Subcutaneous abdominal adipose tissue (tissue), 5 donors: ENCODE measurements around the gene NMBR.
"Not testable (repeated sequence)": the region's sequence is repeated elsewhere in the genome, so short reads cannot be mapped to it uniquely, and the experiment has no call there.

Source experiments
- H3K27ac ChIP-seq: one replicate; pipeline ENCODE4 v1.7.0; 2013; ENCODE audit warnings: low read depth, mild to moderate bottlenecking, inconsistent platforms, low read length, moderate library complexity
- H3K27me3 ChIP-seq, 5 donors: one replicate each; pipeline ENCODE4 v1.7.0; 2013; ENCODE audit warnings: low read length in 5 of 5, inconsistent platforms in 1 of 5; ENCODE audit not compliant: control insufficient read depth in 5 of 5, insufficient read depth in 4 of 5
- H3K36me3 ChIP-seq, 5 donors: one replicate each; pipeline ENCODE4 v1.7.0; 2013; ENCODE audit warnings: low read length in 5 of 5; ENCODE audit not compliant: control insufficient read depth in 5 of 5, insufficient read depth in 5 of 5
- H3K4me1 ChIP-seq, 5 donors: one replicate each; pipeline ENCODE4 v1.7.0; 2013; ENCODE audit warnings: low read length in 5 of 5, mild to moderate bottlenecking in 3 of 5, moderate library complexity in 1 of 5; ENCODE audit not compliant: control insufficient read depth in 5 of 5, insufficient read depth in 5 of 5
- H3K4me3 ChIP-seq, 5 donors: one replicate each; pipeline ENCODE4 v1.7.0; 2013; ENCODE audit warnings: low read length in 5 of 5, low read depth in 1 of 5
- H3K9ac ChIP-seq, 5 donors: one replicate each; pipeline ENCODE4 v1.7.0; 2013; ENCODE audit warnings: low read length in 5 of 5, mild to moderate bottlenecking in 4 of 5, moderate library complexity in 3 of 5
- H3K9me3 ChIP-seq, 5 donors: one replicate each; pipeline ENCODE4 v1.7.0; 2013; ENCODE audit warnings: low read length in 5 of 5; ENCODE audit not compliant: control insufficient read depth in 5 of 5
- donor health status: healthy.
- donor health status: healthy.
- donor health status: healthy.
- donor health status: healthy.
- donor health status: healthy.

Gene NMBR

DNA sequence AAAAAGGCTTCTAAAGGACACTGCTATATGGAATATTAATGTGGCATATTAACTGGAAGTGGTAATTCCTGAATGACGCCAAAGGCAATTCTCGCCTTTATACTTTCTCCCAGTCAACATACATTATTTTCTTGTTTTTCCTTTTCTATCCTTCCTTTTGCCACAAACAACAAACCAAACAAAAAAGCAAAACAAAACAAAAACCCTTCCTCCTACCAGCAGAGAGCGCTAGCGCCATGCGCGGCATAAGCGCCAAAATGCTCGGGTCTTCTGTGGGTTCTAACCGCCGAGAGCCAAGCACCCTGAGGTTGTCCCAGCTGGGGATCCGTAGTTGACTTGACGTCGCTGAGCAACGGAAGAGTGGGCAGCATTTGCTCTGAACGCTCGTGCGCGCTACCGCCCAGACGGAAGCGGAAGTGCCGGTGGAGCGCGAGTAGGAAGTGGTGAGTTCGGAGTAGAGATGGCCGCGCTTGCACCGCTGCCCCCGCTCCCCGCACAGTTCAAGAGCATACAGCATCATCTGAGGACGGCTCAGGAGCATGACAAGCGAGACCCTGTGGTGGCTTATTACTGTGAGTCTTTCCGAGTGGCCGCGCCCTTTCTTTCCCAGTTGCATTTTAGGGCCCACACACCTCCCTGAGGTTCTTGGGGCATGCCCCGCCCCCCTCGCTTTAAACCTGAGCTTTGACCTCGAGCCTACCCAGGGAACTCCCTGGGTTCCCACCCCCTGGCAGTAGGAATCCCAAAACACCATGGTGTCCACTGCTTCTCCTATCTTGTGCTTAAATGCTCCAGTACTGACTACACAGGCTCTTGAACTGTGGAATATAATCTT, at the start of gene NMBR, which contains the start of gene VTA1:
Gene NMBR (minus strand): TSS at position 295 of the 835 bp plus-strand sequence. CDS start 58,464 bp downstream, outside the sequence.
Gene VTA1 (plus strand): TSS at position 436 of the 835 bp plus-strand sequence. CDS start 25 bp downstream, at position 461.
- H3K4me3 ChIP-seq: peak within 1 kb of the TSS; percentile 98 to 100 (median 100)
- H3K9me3 ChIP-seq: no peaks in the 10 kb centered on the region
- peaks cover 0 to 4% (median 0%) of the 10 kb centered on the region in 5 donors for H3K36me3 ChIP-seq
- no peaks in the 10 kb centered on the region for H3K27me3 ChIP-seq
- H3K27ac ChIP-seq: peak within 1 kb of the TSS; percentile 71
- peak within 1 kb of the TSS; percentile 87 to 91 (median 87) for H3K9ac ChIP-seq
- peaks cover 0 to 33% (median 27%) of the 10 kb centered on the region in 5 donors for H3K4me1 ChIP-seq

DNA sequence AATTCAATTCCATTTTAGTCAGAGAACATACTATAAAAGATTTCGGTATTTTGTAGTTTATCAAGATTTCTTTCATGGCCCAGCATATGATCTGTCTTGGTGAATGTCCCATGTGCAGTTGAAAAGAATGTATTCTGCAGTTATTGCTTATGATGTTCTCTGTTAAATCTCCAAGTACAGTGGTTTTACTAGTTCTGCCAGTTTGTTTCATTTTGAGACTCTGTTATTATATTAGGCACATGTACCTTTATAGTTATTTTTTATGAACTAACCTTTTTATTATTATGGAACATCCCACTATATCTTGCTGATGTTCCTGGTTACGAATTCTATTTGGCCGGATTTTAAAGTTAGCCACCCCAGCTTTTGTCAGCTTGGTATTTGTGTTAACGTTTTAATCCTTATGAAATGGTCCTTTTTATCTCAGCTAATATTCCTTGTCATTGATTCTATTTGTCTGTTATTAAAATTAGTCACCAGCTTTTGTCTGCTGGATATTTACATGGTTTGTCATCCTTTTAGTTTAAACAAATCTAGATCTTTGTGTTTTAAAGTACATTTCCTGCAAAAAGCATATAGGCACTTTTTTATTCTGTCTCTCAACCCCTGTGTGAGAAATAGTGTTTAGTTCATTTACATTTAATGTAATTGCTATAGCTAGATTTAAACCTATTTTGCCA, 49.1 kb upstream of the NMBR start:
- H3K27me3 ChIP-seq: no peaks in the 10 kb centered on the region
- H3K36me3 ChIP-seq: peaks cover 10 to 19% (median 12%) of the 10 kb centered on the region in 5 donors
- H3K9ac ChIP-seq: no peak overlapping the region
- H3K9me3 ChIP-seq: no peaks in the 10 kb centered on the region
- H3K27ac ChIP-seq: no peak overlapping the region
- H3K4me3 ChIP-seq: no peak overlapping the region
- H3K4me1 ChIP-seq: peaks cover 0 to 9% (median 0%) of the 10 kb centered on the region in 5 donors

DNA sequence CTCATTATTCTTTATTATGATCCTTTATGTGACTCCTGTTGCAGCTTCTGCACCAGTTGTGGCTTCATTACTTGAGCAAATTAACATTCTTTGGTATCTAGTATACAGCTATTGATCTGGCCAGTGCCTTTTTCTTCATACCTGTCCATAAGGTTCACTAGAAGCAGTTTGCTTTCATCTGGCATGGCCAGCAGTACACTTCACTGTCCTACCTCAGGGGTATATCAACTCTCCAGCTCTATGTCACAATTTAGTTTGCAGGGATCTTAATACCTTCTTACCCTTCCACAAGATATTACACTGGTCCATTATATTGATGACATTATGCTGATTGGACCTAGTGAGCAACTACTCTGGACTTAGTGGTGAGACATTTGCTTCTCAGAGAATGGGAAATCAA, 46.7 kb upstream of the NMBR start:
- Histone ChIP-seq H3K27ac (no peak overlapping the region), H3K9me3 (no peaks in the 10 kb centered on the region), H3K36me3 (peaks cover 3 to 20% (median 11%) of the 10 kb centered on the region in 5 donors), H3K27me3 (no peaks in the 10 kb centered on the region), H3K9ac (no peak overlapping the region), H3K4me3 (no peak overlapping the region), H3K4me1 (no peaks in the 10 kb centered on the region)

DNA sequence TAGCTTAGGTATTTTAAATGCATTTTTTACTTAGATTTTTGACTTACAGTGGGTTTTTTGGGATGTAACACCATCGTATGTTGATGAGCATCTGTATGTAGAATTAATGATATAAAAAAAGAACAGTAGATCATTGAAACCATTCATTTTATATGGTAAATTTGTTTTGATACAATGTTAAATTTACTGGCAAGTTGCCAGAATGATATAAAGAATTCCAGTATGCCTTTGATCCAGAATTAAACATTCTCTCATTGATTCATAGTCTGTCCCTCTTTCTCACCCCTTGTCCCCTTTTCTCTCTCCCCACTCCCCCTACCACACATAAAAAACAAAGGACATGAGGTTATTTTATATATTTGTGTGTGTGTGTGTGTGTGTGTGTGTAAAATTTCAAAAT, 45.4 kb upstream of the NMBR start:
- Histone ChIP-seq H3K9me3 (no peaks in the 10 kb centered on the region), H3K4me1 (no peaks in the 10 kb centered on the region), H3K27me3 (no peaks in the 10 kb centered on the region), H3K4me3 (no peak overlapping the region), H3K27ac (no peak overlapping the region), H3K9ac (no peak overlapping the region), H3K36me3 (peaks cover 0 to 16% (median 9%) of the 10 kb centered on the region in 5 donors)

DNA sequence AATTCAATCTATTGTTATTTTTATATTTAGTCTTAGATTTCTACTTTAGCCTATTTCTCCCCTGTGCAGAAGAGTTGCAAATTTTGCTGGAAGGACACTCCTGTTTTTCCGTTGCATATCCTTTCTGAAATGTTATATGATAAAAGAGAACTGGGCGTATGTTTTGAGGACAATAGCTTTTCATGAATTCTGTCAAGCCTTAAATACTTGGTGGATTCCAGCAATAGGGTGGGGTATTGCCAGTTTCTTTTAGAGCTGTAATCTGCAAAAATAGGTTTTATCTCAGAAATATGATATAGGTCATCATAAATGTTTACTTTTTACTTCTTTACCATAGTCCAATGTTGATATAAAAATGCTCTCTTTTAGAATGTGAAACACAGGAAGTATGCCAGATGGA, 42.1 kb upstream of the NMBR start:
- Histone ChIP-seq H3K36me3 (peaks cover 0 to 16% (median 9%) of the 10 kb centered on the region in 5 donors), H3K4me1 (no peaks in the 10 kb centered on the region), H3K9ac (no peak overlapping the region), H3K27ac (no peak overlapping the region), H3K9me3 (no peaks in the 10 kb centered on the region), H3K27me3 (no peaks in the 10 kb centered on the region), H3K4me3 (no peak overlapping the region)

DNA sequence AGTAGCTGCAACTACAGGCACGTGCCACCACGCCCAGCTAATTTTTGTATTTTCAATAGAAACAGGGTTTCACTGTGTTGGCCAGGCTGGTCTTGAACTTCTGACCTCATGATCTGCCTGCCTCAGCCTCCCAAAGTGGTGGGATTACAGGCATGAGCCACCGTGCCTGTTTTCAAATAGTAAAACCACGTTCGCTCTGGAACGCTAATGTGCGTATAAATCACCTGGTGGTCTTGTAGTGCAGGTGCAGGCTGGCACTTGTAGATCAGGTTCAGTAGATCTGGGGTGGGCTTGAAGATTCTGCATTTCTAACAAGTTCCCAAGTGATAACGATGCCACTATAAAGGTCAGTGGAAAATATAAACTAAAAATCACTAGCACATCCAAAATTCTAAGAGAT, 41.4 kb upstream of the NMBR start:
- H3K9me3 ChIP-seq, H3K4me3 ChIP-seq, H3K9ac ChIP-seq, H3K27me3 ChIP-seq, H3K4me1 ChIP-seq, H3K27ac ChIP-seq: not testable (repeated sequence)
- H3K36me3 ChIP-seq: peaks cover 0 to 12% (median 6%) of the 10 kb centered on the region in 5 donors

DNA sequence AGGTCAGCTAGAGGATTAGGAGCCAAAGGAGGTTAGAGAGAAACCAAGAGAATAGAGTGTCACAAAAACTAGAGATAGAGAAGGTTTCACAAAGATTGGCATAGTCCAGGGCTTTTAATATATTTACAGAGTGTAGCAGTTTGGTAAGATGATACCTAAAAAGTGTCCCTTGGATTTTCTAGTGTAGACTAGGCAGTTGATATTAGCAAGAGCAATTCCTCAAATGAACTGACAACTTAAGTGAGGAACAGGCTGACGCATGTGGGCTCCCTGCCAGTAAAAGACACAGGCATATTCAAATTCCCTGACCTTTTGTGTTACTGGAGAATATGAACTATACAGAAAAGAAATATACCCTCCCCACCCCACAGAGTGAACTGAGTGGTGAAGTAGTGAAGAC, 40.3 kb upstream of the NMBR start:
- Histone ChIP-seq H3K27ac (no peak overlapping the region), H3K4me3 (no peak overlapping the region), H3K27me3 (no peaks in the 10 kb centered on the region), H3K36me3 (peaks cover 0 to 17% (median 12%) of the 10 kb centered on the region in 5 donors), H3K9me3 (no peaks in the 10 kb centered on the region), H3K9ac (no peak overlapping the region), H3K4me1 (peaks cover 0 to 10% (median 0%) of the 10 kb centered on the region in 5 donors)

DNA sequence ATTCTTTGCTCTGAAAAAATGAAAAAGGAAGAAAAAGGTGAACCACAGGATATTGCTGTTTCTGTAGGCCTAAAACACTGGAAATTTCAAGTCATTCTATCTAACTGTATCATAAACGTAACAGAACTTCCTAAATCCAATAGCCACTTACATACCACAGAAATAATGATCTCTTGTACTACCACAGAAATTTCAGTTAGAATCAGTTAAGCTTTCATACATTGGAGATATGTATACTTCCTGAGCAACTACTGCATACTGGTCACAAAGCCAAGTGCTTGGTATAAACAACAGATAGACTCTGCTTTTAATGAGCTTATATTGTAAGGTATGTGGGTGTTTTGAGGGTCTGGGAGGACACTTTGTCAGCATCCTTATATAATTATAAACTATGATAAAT, 38.7 kb upstream of the NMBR start:
- Histone ChIP-seq H3K4me1 (peaks cover 0 to 10% (median 0%) of the 10 kb centered on the region in 5 donors), H3K36me3 (peaks cover 0 to 17% (median 10%) of the 10 kb centered on the region in 5 donors), H3K27me3 (no peaks in the 10 kb centered on the region), H3K9me3 (no peaks in the 10 kb centered on the region), H3K27ac (no peak overlapping the region), H3K4me3 (no peak overlapping the region), H3K9ac (no peak overlapping the region)

DNA sequence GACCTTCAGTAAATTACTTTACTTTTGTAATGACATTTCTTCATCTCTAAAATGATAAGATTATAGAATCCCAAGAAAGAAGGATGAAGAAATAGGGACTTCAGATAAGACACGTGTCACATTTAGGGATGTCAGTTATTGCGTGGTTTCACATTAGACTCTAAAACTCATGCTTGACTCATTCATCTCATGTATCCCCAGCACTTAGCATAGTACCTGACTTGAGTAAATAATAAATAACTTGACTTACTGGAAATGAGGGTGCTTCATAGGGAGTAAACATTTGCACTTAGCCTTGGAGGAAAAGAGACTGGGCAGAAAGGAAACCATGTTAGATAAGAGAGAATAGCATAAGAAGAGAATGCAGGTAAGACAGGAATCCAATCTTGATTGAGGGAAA, 37.4 kb upstream of the NMBR start:
- Histone ChIP-seq H3K9me3 (no peaks in the 10 kb centered on the region), H3K4me1 (peaks cover 0 to 10% (median 0%) of the 10 kb centered on the region in 5 donors), H3K4me3 (no peak overlapping the region), H3K27ac (no peak overlapping the region), H3K9ac (no peak overlapping the region), H3K36me3 (peaks cover 0 to 9% (median 4%) of the 10 kb centered on the region in 5 donors), H3K27me3 (no peaks in the 10 kb centered on the region)

DNA sequence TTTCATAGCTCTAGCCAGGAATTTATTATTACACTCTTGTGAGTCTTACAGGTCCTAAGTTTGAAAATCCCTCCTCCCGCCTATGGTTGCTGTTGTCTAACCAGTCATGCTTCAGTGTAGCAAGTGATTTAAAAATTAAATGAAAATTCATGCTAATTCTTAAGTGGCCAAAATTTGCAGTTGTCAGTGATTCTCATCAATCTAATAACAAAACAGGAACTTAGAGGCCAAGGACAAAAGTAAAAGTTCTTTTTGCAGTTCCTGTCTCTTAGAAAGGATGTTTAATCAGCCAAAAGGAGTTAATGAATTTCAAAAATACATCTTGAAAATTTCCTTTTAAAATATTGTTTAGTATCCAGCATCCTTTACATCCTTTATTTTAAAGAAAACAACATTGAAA, 36.4 kb upstream of the NMBR start:
- Histone ChIP-seq H3K36me3 (peaks cover 0 to 17% (median 4%) of the 10 kb centered on the region in 5 donors), H3K9ac (no peak overlapping the region), H3K4me1 (peaks cover 0 to 10% (median 0%) of the 10 kb centered on the region in 5 donors), H3K4me3 (no peak overlapping the region), H3K27me3 (no peaks in the 10 kb centered on the region), H3K27ac (no peak overlapping the region), H3K9me3 (peaks cover 0 to under 1% (median 0%) of the 10 kb centered on the region in 5 donors)
